Osteocyte (in vitro differentiated cells): Measurements from ENCODE around the gene AOPEP. TPM values are rescaled to one million over a fixed set of nuclear protein-coding genes. Genes with fewer than 3 reads are reported as not detected.

Experiments
- DNase-seq: peaks from one replicate; pipeline ENCODE4 v3.0.0; 2021; ENCODE audit warnings: mixed read lengths; ENCODE audit not compliant: unreplicated experiment; ENCODE audit errors: extremely low spot score
- H3K27ac Mint-ChIP-seq: one replicate; pipeline ENCODE4 v1.8.0; 2021; ENCODE audit warnings: mild to moderate bottlenecking, mixed read lengths; ENCODE audit not compliant: unreplicated experiment
- H3K27me3 Mint-ChIP-seq: one replicate; pipeline ENCODE4 v1.8.0; 2021; ENCODE audit warnings: mixed read lengths; ENCODE audit not compliant: unreplicated experiment
- H3K36me3 Mint-ChIP-seq: one replicate; pipeline ENCODE4 v1.8.0; 2021; ENCODE audit warnings: mixed read lengths; ENCODE audit not compliant: unreplicated experiment
- H3K4me1 Mint-ChIP-seq: one replicate; pipeline ENCODE4 v1.8.0; 2021; ENCODE audit warnings: mixed read lengths; ENCODE audit not compliant: unreplicated experiment
- H3K4me3 Mint-ChIP-seq: one replicate; pipeline ENCODE4 v1.8.0; 2021; ENCODE audit warnings: mild to moderate bottlenecking, moderate library complexity, mixed read lengths; ENCODE audit not compliant: unreplicated experiment
- H3K9me3 Mint-ChIP-seq: one replicate; pipeline ENCODE4 v1.8.0; 2021; ENCODE audit warnings: mixed read lengths; ENCODE audit not compliant: unreplicated experiment
- CTCF ChIP-seq: fragments of 200-600 bp; sonication (generic); IDR thresholded peaks from 2 replicates; pipeline ENCODE4 v1.5.0; 2021; ENCODE audit warnings: antibody characterized with exemption, mild to moderate bottlenecking, moderate library complexity
- total RNA-seq: library from RNA; stranded (reverse); gene quantifications from 2 replicates; pipeline ENCODE4 v1.2.1, GENCODE V29; 2021

The AOPEP gene
- total RNA-seq, 1 donor from 2014 or later = 108 TPM

DNA sequence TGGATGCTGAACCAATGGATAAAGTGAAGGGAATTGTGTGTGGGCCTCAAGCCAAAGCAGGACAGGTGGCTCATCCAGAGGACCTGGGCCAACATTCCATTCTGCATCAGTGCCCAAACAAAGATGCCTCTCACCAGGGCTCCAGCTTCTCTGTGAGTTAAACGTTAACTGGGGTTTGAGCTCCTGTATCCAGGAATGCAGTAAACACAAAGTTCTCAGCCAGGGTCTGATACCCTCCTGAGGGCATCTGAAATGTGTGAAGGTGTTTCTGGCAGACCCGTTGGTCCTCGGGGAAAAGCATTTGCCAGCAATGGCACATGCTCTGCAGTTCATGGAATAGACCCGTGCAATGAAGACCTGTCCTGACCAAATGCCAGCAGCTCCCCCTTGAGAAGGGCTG lies 33.9 kb upstream of the AOPEP start:
- Mint-ChIP-seq H3K36me3 (no peaks in the 10 kb centered on the region), H3K4me1 (peaks cover under 1% of the 10 kb centered on the region), H3K9me3 (no peaks in the 10 kb centered on the region), H3K27me3 (peaks cover 13% of the 10 kb centered on the region), H3K27ac (no peak overlapping the region), H3K4me3 (no peak overlapping the region)
- no peak for TF ChIP-seq CTCF
- no peak for DNase-seq

DNA sequence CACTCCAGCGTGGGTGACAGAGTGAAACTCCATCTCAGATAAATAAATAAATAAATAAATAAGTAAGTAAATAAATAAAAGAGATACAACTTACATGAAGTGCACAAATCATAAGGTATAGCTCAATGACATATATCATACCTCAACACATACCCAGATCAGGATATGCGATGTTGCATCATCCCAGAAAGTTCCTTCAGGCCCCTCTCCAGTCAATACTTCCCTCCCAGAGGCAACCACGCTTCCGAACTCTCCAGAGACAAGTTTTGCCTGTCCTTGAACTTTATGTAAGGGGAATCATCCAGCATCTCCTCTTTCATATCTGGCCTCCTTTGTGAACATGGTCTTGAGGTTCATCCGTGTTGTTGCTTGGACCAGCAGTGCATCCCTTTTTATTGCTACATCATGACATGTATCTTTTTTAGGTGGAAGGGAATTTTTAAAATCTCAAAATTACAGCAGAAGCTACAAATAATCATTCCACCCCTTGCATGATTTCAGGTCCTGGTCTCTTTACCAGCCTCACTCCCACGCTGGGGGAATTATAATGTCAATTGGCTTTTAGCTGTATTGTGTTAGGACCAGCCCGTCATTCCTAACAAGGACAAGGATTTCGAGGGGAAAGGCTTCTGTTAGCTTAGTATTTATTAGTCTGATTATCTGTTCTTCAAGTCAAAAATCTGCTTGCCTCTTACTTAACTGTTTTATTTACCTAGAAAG lies 32.9 kb upstream of the AOPEP start:
- Mint-ChIP-seq H3K4me1 (peaks cover 2% of the 10 kb centered on the region), H3K27me3 (peaks cover 13% of the 10 kb centered on the region), H3K27ac (no peak overlapping the region), H3K36me3 (no peaks in the 10 kb centered on the region), H3K4me3 (no peak overlapping the region), H3K9me3 (no peaks in the 10 kb centered on the region)
- no peak for DNase-seq
- no peak for TF ChIP-seq CTCF

DNA sequence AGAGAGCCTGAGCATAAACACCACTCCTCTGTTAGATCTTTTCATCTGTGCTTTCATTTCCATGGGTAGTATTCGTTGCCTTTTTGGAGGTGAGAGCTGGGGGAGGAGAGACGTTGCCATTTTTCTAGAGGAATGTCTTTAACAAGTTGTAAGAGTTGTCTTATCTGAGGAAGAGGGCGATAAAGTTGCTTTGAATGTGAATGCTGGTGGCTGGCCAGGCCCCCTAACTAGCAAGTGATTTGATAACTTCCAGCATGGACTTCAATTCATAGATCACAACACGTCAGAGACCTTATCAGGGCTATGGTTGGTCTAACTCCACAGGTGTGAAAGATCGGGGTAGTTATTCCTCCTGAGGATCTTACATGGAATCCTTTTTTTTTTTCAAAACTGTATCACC lies 30.0 kb upstream of the AOPEP start:
- no peaks in the 10 kb centered on the region for H3K9me3 Mint-ChIP-seq
- no peak for TF ChIP-seq CTCF
- no peak overlapping the region for H3K27ac Mint-ChIP-seq
- peaks cover 2% of the 10 kb centered on the region for H3K4me1 Mint-ChIP-seq
- no peaks in the 10 kb centered on the region for H3K27me3 Mint-ChIP-seq
- H3K36me3 Mint-ChIP-seq = no peaks in the 10 kb centered on the region
- no peak for DNase-seq
- no peak overlapping the region for H3K4me3 Mint-ChIP-seq

- Mint-ChIP-seq H3K9me3 (no peaks in the 10 kb centered on the region), H3K4me1 (peaks cover 2% of the 10 kb centered on the region), H3K36me3 (no peaks in the 10 kb centered on the region), H3K4me3 (no peak overlapping the region), H3K27me3 (no peaks in the 10 kb centered on the region), H3K27ac (no peak overlapping the region)
- no peak for DNase-seq
- no peak for TF ChIP-seq CTCF
Observed at GRCh38 chr9:94697972-94698581, 28.4 kb upstream of the AOPEP start.

GRCh38 chr9:94699715-94700373 lies 26.7 kb upstream of the AOPEP start:
- H3K27ac Mint-ChIP-seq = no peak overlapping the region
- H3K9me3 Mint-ChIP-seq = no peaks in the 10 kb centered on the region
- H3K4me1 Mint-ChIP-seq = peaks cover 2% of the 10 kb centered on the region
- no peaks in the 10 kb centered on the region for H3K36me3 Mint-ChIP-seq
- no peak for DNase-seq
- TF ChIP-seq CTCF = no peak
- H3K27me3 Mint-ChIP-seq = peaks cover 14% of the 10 kb centered on the region
- H3K4me3 Mint-ChIP-seq = no peak overlapping the region
